ENCODE results near the gene EHMT1. TPM values are rescaled to one million over a fixed set of nuclear protein-coding genes. Genes with fewer than 3 reads are reported as not detected.
"Not testable (repeated sequence)": the region's sequence is repeated elsewhere in the genome, so short reads cannot be mapped to it uniquely, and the experiment has no call there.

Gene EHMT1
- total RNA-seq, 4 donors from 2014 or later, result 57.6 to 103 (median 76.8) TPM

GRCh38 chr9:137708590-137709284, 89.9 kb downstream of the EHMT1 start:
- DNase-seq (ENCODE audit: low spot score), result no peak
- no peak for TF ChIP-seq CTCF (IDR thresholded peaks at IDR 0.05)
- no peak for ATAC-seq (ENCODE audit: low FRiP score)

- no peak for DNase-seq (ENCODE audit: low spot score)
- ATAC-seq (ENCODE audit: low FRiP score), result no peak
- TF ChIP-seq CTCF (IDR thresholded peaks at IDR 0.05), result no peak
Measured at GRCh38 chr9:137709411-137710101, 90.8 kb downstream of the EHMT1 start.

- no peak for ATAC-seq (ENCODE audit: low FRiP score)
- DNase-seq (ENCODE audit: low spot score), result no peak
- no peak for TF ChIP-seq CTCF (IDR thresholded peaks at IDR 0.05)
Measured at GRCh38 chr9:137710704-137711103, 91.9 kb downstream of the EHMT1 start.

GRCh38 chr9:137711678-137712105, 92.9 kb downstream of the EHMT1 start:
- ATAC-seq (ENCODE audit: low FRiP score), result no peak
- TF ChIP-seq CTCF (IDR thresholded peaks at IDR 0.05), result no peak
- no peak for DNase-seq (ENCODE audit: low spot score)

GRCh38 chr9:137715321-137715720, 96.5 kb downstream of the EHMT1 start:
- TF ChIP-seq CTCF (IDR thresholded peaks at IDR 0.05), result no peak
- ATAC-seq (ENCODE audit: low FRiP score) (no peak), DNase-seq (ENCODE audit: low spot score) (no peak)

GRCh38 chr9:137715866-137716693, 97.3 kb downstream of the EHMT1 start:
- not testable (repeated sequence) for ATAC-seq (ENCODE audit: low FRiP score); DNase-seq (ENCODE audit: low spot score)

GRCh38 chr9:137716694-137717287, 98.0 kb downstream of the EHMT1 start:
- ATAC-seq (ENCODE audit: low FRiP score), result no peak
- DNase-seq (ENCODE audit: low spot score), result no peak
- no peak for TF ChIP-seq CTCF (IDR thresholded peaks at IDR 0.05)
